Measurements from ENCODE around the gene SSMEM1.
"Not testable (repeated sequence)": the region's sequence is repeated elsewhere in the genome, so short reads cannot be mapped to it uniquely, and the experiment has no call there.

Gene SSMEM1

DNA sequence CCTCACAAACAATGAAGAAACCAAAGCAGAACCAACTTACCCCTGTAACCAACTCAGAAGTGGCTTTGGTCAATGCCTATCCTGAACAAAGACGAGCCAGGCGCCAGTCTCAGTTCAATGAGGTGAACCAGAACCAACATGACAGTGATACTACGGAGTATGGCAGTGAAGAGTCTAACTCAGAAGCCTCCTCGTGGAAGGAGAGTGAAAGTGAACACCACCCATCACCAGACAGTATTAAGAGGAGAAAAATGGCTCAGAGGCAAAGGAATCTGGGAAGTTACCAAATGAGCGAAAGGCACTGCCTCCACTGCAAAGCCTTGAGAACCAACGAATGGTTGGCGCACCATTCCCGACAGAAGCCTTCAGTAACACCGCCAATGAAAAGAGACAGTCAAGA, 8.4 kb downstream of the SSMEM1 start:
- DNase-seq, result no peak

DNA sequence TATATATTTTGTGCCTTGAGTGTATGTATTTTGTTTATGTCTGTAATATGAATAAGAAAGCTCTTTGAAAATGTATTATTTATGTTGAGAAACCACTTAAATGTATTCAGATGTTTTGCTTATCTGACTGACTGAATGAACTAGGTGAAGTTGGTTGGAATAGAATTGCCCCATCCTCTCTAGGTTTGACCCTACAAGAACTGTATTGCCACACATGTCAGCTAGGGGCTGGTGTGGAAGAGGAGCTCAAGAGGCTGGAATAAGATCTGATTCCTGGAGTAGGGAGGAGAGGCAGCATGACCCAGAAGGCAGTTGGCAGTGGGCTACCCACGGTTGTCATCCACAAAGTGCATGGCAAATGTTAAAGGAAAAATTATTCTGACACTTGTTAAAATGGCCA, 9.1 kb downstream of the SSMEM1 start:
- no peak for DNase-seq

DNA sequence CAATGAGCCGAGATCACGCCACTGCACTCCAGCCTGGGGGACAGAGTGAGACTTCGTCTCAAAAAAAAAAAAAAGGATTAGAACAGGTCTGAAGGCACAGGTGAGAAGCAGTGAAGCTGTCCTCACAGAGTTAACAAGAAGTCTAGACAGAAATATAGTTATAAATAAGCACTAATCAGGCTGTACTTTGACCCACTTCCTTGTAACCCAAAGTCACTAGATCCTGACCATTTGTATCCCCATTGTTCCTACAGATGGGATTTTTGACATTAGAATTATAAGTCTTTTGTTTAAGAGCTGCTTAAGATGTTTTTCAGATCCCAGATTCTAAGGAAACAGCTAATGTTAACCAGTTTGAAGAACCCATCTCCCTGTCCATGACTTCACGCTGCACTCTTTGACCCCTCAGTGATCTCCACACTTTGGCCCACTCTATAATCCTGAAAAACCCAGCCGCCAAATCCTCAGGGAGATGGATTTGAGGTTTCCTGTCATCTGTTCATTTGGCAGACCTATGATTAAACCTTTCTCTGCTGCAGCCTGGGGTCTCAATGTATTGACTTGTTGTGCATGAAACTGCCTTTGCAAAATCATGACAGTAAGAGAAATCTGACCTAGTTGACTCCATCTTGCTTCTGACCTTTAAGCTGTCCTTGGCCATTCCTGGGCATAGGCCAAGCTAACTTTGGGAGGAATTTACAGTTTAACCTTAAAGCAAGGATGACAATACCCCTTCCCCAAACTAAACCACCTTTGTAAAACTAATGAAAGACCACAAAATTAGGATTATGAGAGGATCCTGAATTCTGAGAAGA, 11.4 kb downstream of the SSMEM1 start:
- no peak for DNase-seq

DNA sequence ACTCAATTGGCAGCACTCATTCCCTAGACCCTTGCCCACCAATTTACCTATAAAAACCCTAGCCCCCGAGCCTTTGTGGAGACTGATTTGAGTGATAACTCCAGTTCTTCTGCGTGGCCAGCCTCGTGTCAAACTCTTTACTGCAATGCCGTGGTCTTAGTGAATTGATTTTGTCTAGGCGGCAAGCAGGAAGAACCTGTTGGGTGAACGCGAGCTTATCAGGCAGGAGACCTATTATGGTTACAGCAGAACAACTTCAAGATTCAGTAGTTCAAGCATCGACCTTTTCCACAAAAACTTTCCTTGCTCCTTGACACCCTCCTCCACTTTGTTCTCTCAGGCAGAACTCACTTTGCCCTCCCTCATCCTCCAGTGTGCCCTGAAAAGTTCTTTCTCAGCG, 12.2 kb downstream of the SSMEM1 start:
- no peak for DNase-seq

DNA sequence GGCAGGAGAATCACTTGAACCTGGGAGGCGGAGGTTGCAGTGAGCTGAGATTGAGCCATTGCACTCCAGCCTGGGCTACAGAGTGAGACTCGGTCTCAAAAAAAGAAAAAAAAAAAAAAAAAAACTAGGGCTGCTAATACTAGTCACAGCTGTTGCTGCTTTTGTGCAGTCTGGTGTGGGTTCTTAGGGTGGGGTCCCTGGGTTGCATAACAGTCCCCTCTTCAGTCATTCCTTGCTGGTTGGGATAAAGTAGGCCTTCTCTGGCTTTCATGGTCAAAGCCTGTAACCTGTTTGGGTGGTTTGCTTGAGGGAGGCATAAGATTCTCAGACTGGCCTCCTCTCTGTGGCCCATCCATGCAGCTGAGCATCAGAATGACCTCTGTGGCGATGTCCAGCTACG, 14.1 kb downstream of the SSMEM1 start:
- no peak for DNase-seq

DNA sequence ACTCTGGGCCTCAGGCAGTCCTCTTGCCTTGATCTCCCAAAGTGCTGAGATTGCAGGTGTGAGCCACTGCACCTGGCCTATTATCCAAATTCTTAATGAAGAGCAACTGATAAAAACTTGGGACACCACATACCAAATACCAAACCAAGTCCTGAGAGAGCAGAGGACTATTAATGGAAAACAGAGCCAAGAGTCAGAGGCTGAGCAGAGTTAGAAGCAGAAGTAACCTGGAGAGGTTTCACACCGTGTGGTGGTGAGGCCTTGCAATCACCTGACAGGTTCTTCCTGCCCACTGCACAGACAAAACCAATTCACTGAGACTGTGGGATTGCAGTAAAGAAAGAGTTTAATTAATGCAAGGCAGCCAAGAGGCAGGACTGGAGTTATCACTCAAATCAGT, 16.0 kb downstream of the SSMEM1 start:
- no peak for DNase-seq

DNA sequence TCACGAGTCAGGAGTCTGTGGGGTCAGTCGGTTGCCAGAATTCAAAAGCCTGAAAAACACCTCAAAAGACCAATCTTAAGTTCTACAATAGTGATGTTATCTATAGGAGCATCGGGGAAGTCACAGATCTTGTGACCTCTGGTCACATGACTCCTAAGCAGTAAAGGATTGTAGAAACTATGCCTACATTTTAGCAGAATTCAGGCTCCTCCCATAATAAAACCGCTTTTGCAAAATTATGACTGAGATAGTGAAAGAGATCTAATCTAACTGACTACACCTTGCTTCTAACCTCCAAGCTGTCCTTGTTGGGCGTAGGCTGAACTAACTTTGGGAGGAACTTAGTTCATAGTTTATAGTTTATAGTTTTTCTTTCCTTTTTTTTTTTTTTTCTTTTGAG, 16.6 kb downstream of the SSMEM1 start:
- no peak for DNase-seq

DNA sequence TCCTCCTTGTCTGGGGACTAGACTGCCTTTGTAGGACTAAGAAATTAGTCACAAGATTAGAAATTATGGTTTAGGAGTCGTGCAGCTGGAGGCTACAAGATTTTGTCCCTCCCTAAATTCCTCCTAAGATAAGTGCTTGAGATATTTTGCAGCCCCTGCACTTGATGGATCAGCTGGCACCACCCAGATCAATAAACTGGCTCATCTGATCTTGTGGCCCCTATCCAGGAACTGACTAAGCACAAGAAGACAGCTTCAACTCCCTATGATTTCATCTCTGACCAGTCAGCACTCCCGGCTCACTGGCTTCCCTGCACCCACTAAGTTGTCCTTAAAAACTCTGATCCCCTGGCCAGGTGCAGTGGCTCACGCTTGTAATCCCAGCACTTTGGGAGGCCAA, 17.3 kb downstream of the SSMEM1 start:
- DNase-seq, result peak; percentile 70

DNA sequence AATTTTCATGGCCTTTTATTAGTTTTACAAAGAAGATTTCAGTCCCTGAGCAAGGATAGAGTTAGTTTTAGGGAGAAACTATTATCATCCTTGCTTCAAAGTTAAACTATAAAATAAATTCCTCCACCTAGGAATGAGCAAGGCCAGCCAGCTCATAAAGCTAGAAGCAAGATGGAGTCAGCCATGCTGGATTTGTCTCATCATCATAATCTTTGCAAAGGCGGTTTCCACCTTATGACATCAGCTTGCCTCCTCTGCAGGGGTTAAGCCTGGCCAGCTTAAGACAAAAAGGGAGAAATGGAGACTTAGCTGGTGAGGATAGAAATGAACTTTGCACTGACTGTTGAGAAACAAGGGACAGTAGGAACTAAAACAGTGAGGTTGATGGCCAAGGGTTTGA, 18.7 kb downstream of the SSMEM1 start:
- no peak for DNase-seq

DNA sequence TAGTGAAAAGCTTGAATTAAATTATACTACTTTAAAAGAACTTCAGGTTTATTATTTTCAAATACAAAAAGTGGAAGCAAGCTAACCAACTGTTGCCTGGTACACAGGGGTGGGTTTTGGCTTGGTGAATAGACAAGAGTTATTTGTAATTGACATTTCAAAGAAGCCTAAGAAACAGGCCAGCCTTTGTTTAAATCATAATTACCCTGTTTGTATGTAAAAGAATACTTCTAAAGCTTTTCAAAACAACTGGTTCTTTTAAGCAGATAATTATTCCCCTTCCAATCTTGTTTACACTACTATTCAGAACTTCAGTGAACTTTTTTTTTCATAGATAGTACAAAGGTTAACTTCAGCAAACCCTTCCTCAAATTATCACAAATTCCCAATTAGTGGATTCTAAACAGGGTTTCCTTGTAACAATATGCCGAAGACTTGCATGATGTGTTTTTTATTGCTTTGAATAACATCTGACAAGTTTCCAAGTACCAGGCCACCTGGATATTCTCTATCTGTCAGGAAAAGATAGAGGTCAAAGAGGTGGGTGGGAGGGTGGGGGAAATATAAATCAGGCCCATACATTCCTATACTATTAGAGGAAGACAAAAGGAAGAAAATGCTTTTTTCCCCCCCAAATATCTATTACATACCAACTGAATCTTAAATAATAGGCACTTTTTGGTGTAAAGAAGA, 20.4 kb downstream of the SSMEM1 start:
- no peak for DNase-seq

DNA sequence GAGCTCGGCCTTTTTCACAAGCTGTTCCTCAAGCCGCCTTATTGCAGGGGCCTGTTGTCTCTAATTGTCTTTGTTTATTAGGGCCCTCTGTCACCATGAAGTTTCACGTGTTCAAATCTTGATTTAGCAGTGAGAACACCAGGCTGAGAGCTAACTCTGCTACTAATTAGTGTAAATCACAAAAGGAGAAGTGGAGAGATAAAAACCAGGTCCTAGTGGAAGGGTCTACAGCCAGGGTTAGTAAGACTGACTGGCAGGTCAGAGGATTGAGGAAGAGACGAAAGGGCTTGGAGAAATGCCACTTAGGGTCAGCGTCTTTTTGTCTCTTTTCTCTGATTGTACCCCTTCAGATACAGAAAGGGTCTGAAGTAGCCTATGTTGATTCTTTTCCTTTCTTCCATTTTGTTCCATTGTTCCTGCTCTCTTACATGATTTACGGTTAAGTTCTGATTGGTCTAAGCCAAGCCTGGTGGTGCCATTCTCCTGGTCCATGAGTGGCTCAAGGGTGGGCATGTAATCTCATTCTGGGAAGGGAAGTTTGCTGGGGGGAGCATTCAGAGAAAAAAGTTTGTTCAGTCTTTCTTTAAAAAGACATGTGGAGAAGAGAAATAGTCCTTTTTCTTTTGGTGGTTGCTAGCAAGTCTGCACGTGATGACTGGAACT, 21.3 kb downstream of the SSMEM1 start:
- DNase-seq, result no peak

DNA sequence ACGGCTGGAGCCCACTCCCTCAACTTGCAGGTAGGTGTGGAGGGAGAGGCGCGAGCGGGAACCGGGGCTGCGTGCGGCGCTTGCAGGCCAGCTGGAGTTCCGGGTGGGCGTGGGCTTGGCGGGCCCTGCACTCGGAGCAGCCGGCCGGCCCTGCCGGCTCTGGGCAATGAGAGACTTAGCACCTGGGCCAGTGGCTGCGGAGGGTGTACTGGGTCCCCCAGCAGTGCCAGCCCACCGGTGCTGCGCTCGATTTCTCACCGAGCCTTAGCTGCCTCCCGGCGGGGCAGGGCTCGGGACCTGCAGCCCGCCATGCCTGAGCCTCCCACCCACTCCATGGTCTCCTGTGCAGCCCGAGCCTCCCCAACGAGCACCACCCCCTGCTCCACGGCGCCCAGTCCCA, 22.3 kb downstream of the SSMEM1 start:
- not testable (repeated sequence) for DNase-seq

DNA sequence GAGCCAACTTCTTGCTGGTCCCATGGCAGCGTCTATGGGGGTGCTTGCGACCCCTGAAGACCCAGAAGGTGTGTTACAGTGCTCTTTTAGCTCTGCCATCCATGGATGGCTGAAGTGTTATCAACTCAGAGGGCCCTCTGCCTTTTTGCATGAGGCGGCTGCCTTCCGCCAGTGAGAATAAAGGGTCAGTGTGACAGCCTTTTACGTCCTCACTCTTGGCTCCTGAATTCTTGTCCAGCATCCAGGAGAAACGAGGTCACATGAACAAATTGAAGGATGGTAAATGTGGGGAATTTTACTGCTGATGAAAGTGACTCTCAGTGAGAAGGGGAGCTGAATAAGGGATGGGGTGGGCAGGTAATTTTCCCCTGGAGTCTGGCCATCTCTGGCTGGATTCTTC, 24.1 kb downstream of the SSMEM1 start:
- no peak for DNase-seq

DNA sequence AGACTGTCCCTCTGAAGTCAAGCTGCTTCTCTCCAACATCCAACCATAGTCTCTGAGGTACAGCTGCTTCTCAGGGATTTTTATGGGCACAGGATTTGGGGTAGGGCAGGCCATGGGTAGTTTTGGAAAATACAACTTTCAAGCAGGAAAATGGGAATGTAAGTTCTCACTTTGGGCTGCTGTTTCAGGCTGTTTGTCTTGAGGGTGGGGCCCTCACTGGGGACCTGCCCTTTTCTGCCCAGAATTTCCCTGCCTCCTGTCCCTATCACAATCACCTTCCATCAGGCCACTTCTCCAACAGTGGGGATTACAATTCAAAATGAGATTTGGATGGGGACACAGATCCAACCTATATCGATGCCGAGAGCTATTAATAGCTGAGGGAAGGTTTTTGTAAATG, 24.5 kb downstream of the SSMEM1 start:
- DNase-seq, result no peak

DNA sequence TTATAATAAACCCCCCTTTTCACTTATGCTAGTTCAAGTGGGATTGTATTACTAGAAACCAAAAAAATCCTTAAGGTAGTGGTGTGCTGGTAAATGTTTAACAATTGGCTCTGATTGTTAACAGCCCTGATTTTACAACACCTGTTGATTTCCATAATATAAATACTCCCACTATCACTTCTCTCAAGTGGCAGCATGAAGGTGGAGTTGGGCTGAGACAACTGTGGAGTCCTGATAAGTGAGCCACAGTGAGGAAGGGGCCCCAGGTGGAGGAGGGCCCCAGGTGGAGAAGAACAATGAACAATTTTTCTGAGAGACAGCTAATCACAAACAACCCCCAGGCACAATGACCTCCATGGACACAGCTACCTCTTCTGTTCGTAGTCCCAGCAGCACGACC, 26.4 kb downstream of the SSMEM1 start:
- DNase-seq, result no peak

DNA sequence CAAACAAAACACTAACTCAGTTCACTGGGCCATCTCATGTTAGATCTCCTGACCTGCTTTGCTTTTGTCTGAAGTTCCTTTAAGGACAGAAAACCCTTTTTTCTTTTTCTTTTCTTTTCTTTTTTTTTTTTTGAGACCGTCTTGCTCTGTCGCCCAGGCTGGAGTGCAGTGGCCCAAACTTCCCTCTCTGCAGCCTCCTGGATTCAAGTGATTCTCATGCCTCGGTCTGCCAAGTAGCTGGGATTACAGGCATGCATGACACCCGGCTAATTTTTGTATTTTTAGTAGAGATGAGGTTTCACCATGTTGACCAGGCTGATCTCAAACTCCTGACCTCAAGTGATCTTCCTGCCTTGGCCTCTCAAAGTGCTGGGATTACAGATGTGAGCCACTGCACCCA, 28.7 kb downstream of the SSMEM1 start:
- DNase-seq, result not testable (repeated sequence)

DNA sequence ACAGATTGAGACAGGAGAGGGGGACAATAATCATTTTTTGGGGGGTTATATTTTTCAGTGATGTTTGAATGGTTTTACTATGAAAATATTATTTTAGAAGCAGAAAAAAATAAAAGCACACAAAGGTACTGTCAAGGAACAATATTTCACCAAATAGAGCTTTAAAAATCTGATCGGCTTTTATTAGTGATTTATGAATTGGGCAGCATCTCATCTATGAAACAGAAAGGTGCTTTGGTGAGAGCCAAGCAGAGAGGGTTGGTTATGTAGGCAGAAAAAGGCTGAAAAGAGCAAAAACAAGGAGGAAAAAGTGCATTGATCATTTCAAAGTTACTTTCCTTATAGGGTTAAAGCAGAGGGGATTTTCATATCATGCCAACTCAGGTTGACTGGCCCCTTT, 32.6 kb downstream of the SSMEM1 start:
- DNase-seq, result no peak

DNA sequence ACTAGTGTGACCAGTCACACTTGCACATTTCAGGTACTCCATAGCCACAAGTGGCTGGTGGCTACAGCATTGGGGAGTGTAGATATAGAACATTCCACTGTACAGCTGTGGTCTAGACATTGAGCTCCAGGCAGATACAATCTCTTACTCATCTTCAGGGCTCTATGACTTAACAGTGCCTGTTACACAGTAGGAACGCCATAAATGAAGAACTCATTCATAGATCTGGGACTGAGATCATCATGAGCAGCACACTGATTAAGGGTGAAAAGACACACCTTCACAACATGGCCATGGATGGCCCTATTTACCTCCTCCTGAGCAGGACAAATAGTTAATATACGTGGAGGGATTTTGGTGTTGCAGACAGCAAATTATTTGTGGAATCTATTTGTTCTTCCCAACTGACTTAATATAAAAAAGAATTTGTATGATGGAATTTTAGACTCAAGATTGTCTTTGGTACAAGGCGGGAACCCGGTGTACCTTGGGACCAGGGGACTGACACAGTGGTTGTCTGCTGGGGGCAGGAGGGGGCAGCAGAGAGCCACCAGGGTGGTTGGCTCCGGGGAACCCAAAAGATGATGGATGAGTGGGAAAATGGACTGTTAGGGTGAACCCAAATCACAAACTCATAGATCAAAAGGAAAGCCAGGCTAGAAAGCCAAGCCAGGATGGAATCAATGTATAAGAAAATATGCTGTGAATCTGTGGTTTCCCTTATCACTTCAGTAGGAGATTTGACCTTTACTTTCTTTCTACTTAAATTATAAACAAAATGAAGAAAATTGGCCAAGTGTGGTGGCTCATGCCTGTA, 34.7 kb downstream of the SSMEM1 start:
- peak; percentile 59 for DNase-seq

DNA sequence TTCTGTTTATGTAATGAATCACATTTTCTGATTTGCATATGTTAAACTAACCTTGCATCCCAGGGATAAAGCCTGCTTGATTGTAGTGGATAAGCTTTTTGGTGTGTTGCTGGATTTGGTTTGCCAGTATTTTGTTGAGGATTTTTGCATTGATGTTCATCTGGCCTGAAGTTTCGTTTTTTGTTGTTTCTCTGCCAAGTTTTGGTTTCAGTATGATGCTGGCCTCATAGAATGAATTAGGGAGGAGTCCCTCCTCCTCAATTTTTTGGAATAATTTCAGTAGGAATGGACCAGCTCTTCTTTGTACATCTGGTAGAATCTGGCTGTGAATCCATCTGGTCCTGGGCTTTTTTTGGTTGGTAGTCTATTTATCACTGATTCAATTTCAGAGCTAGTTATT, 35.8 kb downstream of the SSMEM1 start:
- DNase-seq, result not testable (repeated sequence)

DNA sequence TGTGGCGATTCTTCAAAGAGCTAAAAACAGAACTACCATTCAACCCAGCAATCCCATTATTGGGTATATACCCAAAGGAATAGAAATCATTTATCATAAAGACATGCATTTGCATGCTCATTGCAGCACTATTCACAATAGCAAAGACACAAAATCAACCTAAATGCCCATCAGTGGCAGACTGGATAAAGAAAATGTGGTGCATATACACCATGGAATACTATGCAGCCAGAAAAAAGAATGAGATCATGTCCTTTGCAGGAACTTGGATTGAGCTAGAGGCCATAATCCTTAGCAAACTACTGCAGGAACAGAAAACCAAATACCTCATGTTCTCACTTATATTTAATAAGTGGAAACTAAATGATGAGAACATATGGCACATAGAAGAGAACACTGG, 38.8 kb downstream of the SSMEM1 start:
- not testable (repeated sequence) for DNase-seq

DNA sequence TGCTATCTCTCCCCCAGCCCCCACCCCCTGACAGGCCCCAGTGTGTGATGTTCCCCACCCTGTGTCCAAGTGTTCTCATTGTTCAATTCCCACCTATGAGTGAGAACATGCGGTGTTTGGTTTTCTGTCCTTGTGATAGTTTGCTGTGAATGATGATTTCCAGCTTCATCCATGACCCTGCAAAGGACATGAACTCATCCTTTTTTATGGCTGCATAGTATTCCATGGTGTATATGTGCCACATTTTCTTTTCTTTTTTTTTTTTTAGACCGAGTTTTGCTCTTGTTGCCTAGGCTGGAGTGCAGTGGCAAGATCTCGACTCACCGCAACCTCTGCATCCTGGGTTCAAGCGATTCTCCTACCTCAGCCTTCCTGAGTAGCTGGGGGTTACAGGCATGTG, 41.2 kb downstream of the SSMEM1 start:
- DNase-seq, result not testable (repeated sequence)

DNA sequence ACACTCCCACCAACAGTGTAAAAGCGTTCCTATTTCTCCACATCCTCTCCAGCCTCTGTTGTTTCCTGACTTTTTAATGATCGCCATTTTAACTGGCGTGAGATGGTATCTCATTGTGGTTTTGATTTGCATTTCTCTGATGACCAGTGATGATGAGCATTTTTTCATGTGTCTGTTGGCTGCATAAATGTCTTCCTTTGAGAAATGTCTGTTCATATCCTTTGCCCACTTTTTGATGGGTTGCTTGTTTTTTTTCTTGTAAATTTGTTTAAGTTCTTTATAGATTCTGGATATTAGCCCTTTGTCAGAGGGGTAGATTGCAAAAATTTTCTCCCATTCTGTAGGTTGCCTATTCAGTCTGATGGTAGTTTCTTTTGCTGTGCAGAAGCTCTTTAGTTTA, 42.0 kb downstream of the SSMEM1 start:
- not testable (repeated sequence) for DNase-seq

DNA sequence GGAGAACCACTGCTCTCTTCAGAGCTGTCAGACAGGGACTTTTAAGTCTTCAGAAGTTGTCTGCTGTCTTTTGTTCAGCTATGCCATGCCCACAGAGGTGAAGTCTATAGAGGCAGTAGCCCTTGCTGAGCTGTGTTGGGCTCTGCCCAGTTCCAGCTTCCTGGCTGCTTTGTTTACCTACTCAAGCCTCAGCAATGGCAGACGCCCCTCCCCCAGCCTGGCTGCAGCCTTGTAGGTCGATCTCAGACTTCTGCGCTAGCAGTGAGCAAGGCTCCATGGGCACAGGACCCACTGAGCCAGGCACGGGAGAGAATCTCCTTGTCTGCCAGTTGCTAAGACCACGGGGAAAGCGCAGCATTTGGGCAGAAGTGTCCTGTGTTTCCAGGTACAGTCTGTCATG, 46.9 kb downstream of the SSMEM1 start:
- no peak for DNase-seq

All from HCEC 1CT (cell line).